Parathyroid adenoma (tissue), 2 donors: ENCODE measurements around the gene EDNRA.

ENCODE experiments used
- H2AFZ ChIP-seq: fragments of 300-600 bp; sonication (generic); one replicate; pipeline ENCODE4 v1.7.0; 2017; ENCODE audit warnings: antibody characterized with exemption, mild to moderate bottlenecking
- H3K27ac ChIP-seq: fragments of 300-600 bp; sonication (generic); one replicate; pipeline ENCODE4 v1.7.0; 2017
- H3K27me3 ChIP-seq: fragments of 300-600 bp; sonication (generic); one replicate; pipeline ENCODE4 v1.7.0; 2017; ENCODE audit warnings: low read length; ENCODE audit not compliant: control insufficient read depth, insufficient read depth
- H3K36me3 ChIP-seq: fragments of 300-600 bp; sonication (generic); one replicate; pipeline ENCODE4 v1.7.0; 2017; ENCODE audit warnings: low read length; ENCODE audit not compliant: control insufficient read depth, insufficient read depth
- H3K4me1 ChIP-seq: fragments of 300-600 bp; sonication (generic); one replicate; pipeline ENCODE4 v1.7.0; 2017; ENCODE audit warnings: control low read depth
- H3K4me2 ChIP-seq: fragments of 300-600 bp; sonication (generic); one replicate; pipeline ENCODE4 v1.7.0; 2017; ENCODE audit warnings: low read length
- H3K4me3 ChIP-seq: fragments of 300-600 bp; sonication (generic); one replicate; pipeline ENCODE4 v1.7.0; 2017; ENCODE audit warnings: low read depth, low read length
- H3K79me2 ChIP-seq: fragments of 300-600 bp; sonication (generic); one replicate; pipeline ENCODE4 v1.7.0; 2017; ENCODE audit warnings: control low read depth
- H3K9ac ChIP-seq: fragments of 300-600 bp; sonication (generic); one replicate; pipeline ENCODE4 v1.7.0; 2017; ENCODE audit warnings: mild to moderate bottlenecking
- H3K9me3 ChIP-seq: fragments of 300-600 bp; sonication (generic); one replicate; pipeline ENCODE4 v1.7.0; 2017; ENCODE audit warnings: low read length; ENCODE audit not compliant: control insufficient read depth
- TF ChIP-seq, protein P1 (sequence below): fragments of 300-600 bp; sonication (generic); IDR thresholded peaks from one replicate; pipeline ENCODE4 v1.7.0; 2017; ENCODE audit warnings: antibody characterized with exemption, mild to moderate bottlenecking
- donor health status: primary hyperparathyroidism.

EDNRA gene

DNA sequence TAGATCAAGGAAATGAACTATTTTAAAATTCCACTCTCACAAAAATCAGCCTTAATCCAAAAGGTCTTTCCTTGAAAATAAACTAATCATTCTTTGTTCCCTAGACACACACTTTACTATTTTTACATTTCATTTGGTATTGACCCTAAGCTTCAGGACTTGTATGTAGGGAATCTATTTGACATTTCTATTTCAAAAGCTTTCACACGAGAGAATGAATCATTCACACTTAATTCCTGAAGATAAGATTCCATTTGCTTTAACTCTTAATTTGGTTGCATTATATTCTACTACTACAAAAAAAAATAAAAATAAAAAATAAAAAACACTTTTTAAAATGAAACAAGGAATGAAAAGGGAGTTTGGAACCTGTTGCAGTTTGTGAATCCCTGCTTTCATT lies 43.7 kb downstream of the EDNRA start:
- H3K4me3 ChIP-seq, result no peak overlapping the region
- H3K27me3 ChIP-seq, result no peaks in the 10 kb centered on the region
- no peaks in the 10 kb centered on the region for H3K79me2 ChIP-seq
- H3K4me2 ChIP-seq, result no peak overlapping the region
- H3K4me1 ChIP-seq, result no peaks in the 10 kb centered on the region
- H3K9me3 ChIP-seq, result no peaks in the 10 kb centered on the region
- H3K27ac ChIP-seq, result no peak overlapping the region
- H2AFZ ChIP-seq, result no peak overlapping the region
- TF ChIP-seq, protein P1, sequence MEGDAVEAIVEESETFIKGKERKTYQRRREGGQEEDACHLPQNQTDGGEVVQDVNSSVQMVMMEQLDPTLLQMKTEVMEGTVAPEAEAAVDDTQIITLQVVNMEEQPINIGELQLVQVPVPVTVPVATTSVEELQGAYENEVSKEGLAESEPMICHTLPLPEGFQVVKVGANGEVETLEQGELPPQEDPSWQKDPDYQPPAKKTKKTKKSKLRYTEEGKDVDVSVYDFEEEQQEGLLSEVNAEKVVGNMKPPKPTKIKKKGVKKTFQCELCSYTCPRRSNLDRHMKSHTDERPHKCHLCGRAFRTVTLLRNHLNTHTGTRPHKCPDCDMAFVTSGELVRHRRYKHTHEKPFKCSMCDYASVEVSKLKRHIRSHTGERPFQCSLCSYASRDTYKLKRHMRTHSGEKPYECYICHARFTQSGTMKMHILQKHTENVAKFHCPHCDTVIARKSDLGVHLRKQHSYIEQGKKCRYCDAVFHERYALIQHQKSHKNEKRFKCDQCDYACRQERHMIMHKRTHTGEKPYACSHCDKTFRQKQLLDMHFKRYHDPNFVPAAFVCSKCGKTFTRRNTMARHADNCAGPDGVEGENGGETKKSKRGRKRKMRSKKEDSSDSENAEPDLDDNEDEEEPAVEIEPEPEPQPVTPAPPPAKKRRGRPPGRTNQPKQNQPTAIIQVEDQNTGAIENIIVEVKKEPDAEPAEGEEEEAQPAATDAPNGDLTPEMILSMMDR, result no peak
- H3K36me3 ChIP-seq, result no peaks in the 10 kb centered on the region
- H3K9ac ChIP-seq, result no peak overlapping the region

DNA sequence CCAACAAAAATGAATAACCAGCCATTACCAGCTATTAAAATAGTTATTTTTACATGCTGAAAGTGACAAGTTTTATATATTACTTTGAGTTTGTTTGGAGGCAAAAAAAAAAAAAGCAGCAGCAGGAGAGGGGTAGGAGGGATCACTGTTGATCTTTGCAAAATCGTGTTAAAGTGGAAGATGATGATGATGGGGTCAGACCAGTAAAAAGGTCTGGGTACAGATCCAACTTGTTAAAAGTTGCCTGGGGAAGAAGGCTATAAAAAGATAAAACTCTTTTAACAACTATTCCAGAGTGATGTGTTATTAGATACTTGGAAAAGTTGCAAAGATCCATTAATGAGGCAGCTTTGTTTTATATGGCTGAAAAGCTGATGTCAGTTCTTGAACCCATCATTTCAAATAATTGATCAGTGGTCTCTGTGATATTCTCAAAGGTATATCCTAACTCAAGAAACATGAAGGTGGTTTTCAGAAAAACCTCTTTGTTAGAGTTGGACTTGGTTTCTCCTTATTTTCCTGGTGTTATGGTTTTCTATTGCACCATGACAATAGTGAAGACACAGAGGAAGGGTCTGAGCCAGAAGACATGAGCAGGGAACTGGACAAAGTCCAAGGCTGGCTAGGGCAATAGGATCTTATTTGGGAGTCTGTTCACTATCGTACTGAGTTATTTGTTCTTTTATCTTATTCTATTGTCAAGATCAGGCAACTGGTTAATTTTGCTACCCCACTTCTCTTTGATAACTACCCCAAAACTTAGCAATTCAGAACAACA lies 44.8 kb downstream of the EDNRA start:
- Histone ChIP-seq H2AFZ (no peak overlapping the region), H3K9me3 (no peaks in the 10 kb centered on the region), H3K79me2 (no peaks in the 10 kb centered on the region), H3K4me3 (no peak overlapping the region), H3K36me3 (no peaks in the 10 kb centered on the region), H3K27ac (no peak overlapping the region), H3K9ac (no peak overlapping the region), H3K4me2 (no peak overlapping the region), H3K27me3 (no peaks in the 10 kb centered on the region), H3K4me1 (no peaks in the 10 kb centered on the region)
- TF ChIP-seq, protein P1, result no peak

DNA sequence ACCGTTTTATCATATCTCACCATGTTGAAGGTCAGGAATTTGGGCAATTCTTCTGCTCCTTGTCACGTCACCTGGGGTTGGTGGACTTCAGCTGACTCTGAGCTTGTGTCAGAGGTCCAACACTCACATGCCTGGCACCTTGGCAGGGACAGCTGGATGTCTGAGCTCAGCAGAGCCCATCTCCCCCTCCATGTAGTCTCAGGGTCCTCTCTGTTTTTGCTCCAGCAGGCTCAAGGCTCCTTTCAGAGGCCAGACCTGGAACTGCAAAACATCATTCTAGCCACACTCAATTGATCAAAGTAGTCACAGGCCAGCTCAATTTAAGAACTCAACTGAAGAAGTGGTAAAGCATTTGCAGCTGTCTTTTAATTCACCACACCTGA lies 45.4 kb downstream of the EDNRA start:
- H3K27me3 ChIP-seq, result no peaks in the 10 kb centered on the region
- H3K4me1 ChIP-seq, result no peaks in the 10 kb centered on the region
- TF ChIP-seq, protein P1, result no peak
- no peaks in the 10 kb centered on the region for H3K36me3 ChIP-seq
- no peak overlapping the region for H3K4me3 ChIP-seq
- no peaks in the 10 kb centered on the region for H3K79me2 ChIP-seq
- H3K4me2 ChIP-seq, result no peak overlapping the region
- no peak overlapping the region for H3K9ac ChIP-seq
- no peak overlapping the region for H2AFZ ChIP-seq
- no peak overlapping the region for H3K27ac ChIP-seq
- no peaks in the 10 kb centered on the region for H3K9me3 ChIP-seq

DNA sequence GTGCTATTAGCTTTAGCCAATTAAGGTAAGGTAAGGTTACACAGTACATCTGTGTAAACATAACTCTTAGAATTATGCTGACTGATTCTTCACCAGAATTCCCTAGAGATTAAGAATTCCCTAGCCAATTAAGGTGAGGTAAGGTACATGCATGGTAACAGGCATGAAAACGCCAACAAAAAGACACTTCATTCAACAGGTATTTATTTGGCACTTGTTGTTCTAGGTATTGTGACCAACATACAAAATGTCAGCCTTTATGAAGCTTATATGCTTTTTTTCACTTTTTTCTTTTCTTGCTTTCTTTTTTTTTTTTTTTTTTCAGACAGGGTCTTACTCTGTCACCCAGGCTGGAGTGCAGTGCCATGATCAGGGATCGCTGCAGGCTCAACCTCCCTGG lies 47.2 kb downstream of the EDNRA start:
- TF ChIP-seq, protein P1, result no peak
- Histone ChIP-seq H3K4me2 (no peak overlapping the region), H3K4me3 (no peak overlapping the region), H3K9ac (no peak overlapping the region), H3K9me3 (no peaks in the 10 kb centered on the region), H3K27me3 (no peaks in the 10 kb centered on the region), H3K79me2 (no peaks in the 10 kb centered on the region), H3K27ac (no peak overlapping the region), H3K4me1 (no peaks in the 10 kb centered on the region), H3K36me3 (no peaks in the 10 kb centered on the region), H2AFZ (no peak overlapping the region)

DNA sequence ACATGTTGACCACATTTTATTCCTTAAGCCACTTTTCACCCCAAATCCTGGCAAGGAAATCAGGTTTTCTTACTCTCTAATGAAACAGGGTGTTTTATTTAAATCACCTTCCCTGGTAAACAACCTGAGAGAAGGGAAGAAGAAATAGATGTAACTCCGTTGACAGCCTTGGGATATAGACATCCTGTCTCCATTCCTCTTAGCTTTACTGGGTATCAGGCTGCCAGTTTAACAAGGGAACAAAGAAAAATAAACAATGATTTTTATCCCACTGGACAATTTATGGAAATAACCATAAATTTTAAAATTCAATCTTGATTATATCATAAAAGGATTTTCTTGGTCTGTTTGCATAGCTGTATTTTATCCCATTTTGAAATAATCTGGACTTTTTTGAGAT lies 49.2 kb downstream of the EDNRA start:
- Histone ChIP-seq H3K27ac (no peak overlapping the region), H3K4me1 (peaks cover under 1% of the 10 kb centered on the region), H3K9me3 (no peaks in the 10 kb centered on the region), H3K27me3 (no peaks in the 10 kb centered on the region), H3K79me2 (no peaks in the 10 kb centered on the region), H3K36me3 (no peaks in the 10 kb centered on the region), H3K4me2 (no peak overlapping the region), H2AFZ (no peak overlapping the region), H3K4me3 (no peak overlapping the region), H3K9ac (no peak overlapping the region)
- TF ChIP-seq, protein P1, result no peak
